HPDE6-E6E7 (cell line): ENCODE data around the gene B3GNT5.

Source experiments
- DNase-seq: peaks from one replicate; pipeline ENCODE4 v3.0.0; 2011; ENCODE audit warnings: missing footprints; ENCODE audit errors: extremely low spot score

The B3GNT5 gene

GRCh38 chr3:183290216-183290615 lies 37.2 kb downstream of the B3GNT5 start:
- DNase-seq: no peak

GRCh38 chr3:183291497-183292031 lies 38.5 kb downstream of the B3GNT5 start:
- peak; percentile 72 for DNase-seq

GRCh38 chr3:183293966-183294365 lies 40.9 kb downstream of the B3GNT5 start:
- no peak for DNase-seq

- DNase-seq: no peak
Observed at GRCh38 chr3:183295211-183295610, 42.2 kb downstream of the B3GNT5 start.

GRCh38 chr3:183296944-183297343 lies 43.9 kb downstream of the B3GNT5 start:
- DNase-seq: no peak

GRCh38 chr3:183298701-183299153 lies 45.7 kb downstream of the B3GNT5 start:
- DNase-seq: peak; percentile 72

GRCh38 chr3:183299976-183300375 lies 46.9 kb downstream of the B3GNT5 start:
- no peak for DNase-seq

GRCh38 chr3:183300996-183301562 lies 48.0 kb downstream of the B3GNT5 start:
- DNase-seq: no peak

- DNase-seq: no peak
Observed at GRCh38 chr3:183301937-183302580, 49.0 kb downstream of the B3GNT5 start.

- no peak for DNase-seq
Observed at GRCh38 chr3:183303690-183304089, 50.6 kb downstream of the B3GNT5 start.

GRCh38 chr3:183306798-183307671 lies 54.0 kb downstream of the B3GNT5 start:
- DNase-seq: peak; percentile 49

- DNase-seq: no peak
Observed at GRCh38 chr3:183307749-183308148, 54.7 kb downstream of the B3GNT5 start.

- DNase-seq: no peak
Observed at GRCh38 chr3:183308751-183309150, 55.7 kb downstream of the B3GNT5 start.

- DNase-seq: no peak
Observed at GRCh38 chr3:183309276-183309675, 56.2 kb downstream of the B3GNT5 start.

- DNase-seq: no peak
Observed at GRCh38 chr3:183310936-183311335, 57.9 kb downstream of the B3GNT5 start.

- DNase-seq: no peak
Observed at GRCh38 chr3:183312433-183312832, 59.4 kb downstream of the B3GNT5 start.

GRCh38 chr3:183313351-183313750 lies 60.3 kb downstream of the B3GNT5 start:
- DNase-seq: no peak

- DNase-seq: no peak
Observed at GRCh38 chr3:183313764-183314163, 60.7 kb downstream of the B3GNT5 start.

GRCh38 chr3:183315739-183316138 lies 62.7 kb downstream of the B3GNT5 start:
- no peak for DNase-seq

- DNase-seq: no peak
Observed at GRCh38 chr3:183317271-183317670, 64.2 kb downstream of the B3GNT5 start.

GRCh38 chr3:183317886-183318865 lies 65.1 kb downstream of the B3GNT5 start:
- no peak for DNase-seq
